K562 (cell line): ENCODE data around the gene AMH. TPM values are rescaled to one million over a fixed set of nuclear protein-coding genes. Genes with fewer than 3 reads are reported as not detected.

Experiments
- ATAC-seq: fragments of 200-7000 bp; cut with Tn5 transposase; 3 replicates; pipeline ENCODE4 v1.9.1; 2020; ENCODE audit warnings: moderate library complexity
- BruUV-seq: library from RNA; stranded (reverse); fragments of 400-500 nt; replicated peaks from 2 replicates; lab custom pipeline; 2021; lab: Mats Ljungman, UMichigan
- CTCF ChIA-PET: fragments of 300-600 bp; formaldehyde crosslinking; extraction: SDS; loops from one replicate; lab custom pipeline; 2021; ENCODE audit warnings: low intra/inter-chr PET ratio; lab: Yijun Ruan, JAX
- POLR2A ChIA-PET: fragments of 300-600, 350-650 bp; sonication (Branson Sonifier 250); formaldehyde crosslinking; extraction: SDS; loops from one replicate; lab custom pipeline; 2021; ENCODE audit warnings: antibody characterized with exemption, inconsistent platforms; lab: Yijun Ruan, JAX
- DNase-seq, 4 experiments: peaks; one replicate each; pipeline versions ENCODE4 v3.0.0 to v3.0.0-alpha.2; 2011 to 2018; ENCODE audit warnings: low spot score in 3 of 4, mixed read lengths in 3 of 4; ENCODE audit errors: extremely low read depth in 1 of 4
- FAIRE-seq: peaks from 2 replicates; lab custom pipeline; 2011; peaks lifted over from hg19 to GRCh38; lab: Jason Lieb, UNC
- H2AFZ ChIP-seq: 2 replicates; pipeline ENCODE4 v1.6.0; 2011; ENCODE audit warnings: low read depth, low read length, control low read depth, inconsistent platforms
- H3K27ac ChIP-seq: fragments of 200-600 bp; 3 replicates; pipeline ENCODE4 v1.8.0; 2011; ENCODE audit warnings: low read depth, mild to moderate bottlenecking, control low read depth, inconsistent platforms, low read length, moderate library complexity, mixed read lengths; ENCODE audit errors: extremely low read depth
- H3K27me3 ChIP-seq, 2 experiments: fragments of 300-600 bp in 1 of 2; 2 replicates in 1 of 2; 3 replicates in 1 of 2; pipeline versions ENCODE4 v1.6.0 to v1.8.0; 2011; ENCODE audit warnings: inconsistent platforms in 2 of 2, low read length in 2 of 2, mild to moderate bottlenecking in 1 of 2, mixed read lengths in 1 of 2, moderate library complexity in 1 of 2; ENCODE audit not compliant: control insufficient read depth in 2 of 2, insufficient read depth in 2 of 2
- H3K36me3 ChIP-seq: fragments of 300-600 bp; 3 replicates; pipeline ENCODE4 v1.8.0; 2011; ENCODE audit warnings: mild to moderate bottlenecking, low read length, inconsistent platforms; ENCODE audit not compliant: control insufficient read depth, insufficient read depth
- H3K4me1 ChIP-seq, 2 experiments: fragments of 200-600 bp in 1 of 2; replicated peaks in 1 of 2; 2 replicates in 1 of 2; 3 replicates in 1 of 2; pipeline versions ENCODE4 v1.5.1 to v1.8.0; 2011; ENCODE audit warnings: inconsistent platforms in 2 of 2, low read length in 2 of 2, mild to moderate bottlenecking in 1 of 2, mixed read lengths in 1 of 2, moderate library complexity in 1 of 2; ENCODE audit not compliant: control insufficient read depth in 2 of 2, insufficient read depth in 2 of 2
- H3K4me2 ChIP-seq: 2 replicates; pipeline ENCODE4 v1.6.1; 2011; ENCODE audit warnings: low read length, control low read depth, inconsistent platforms, mixed read lengths; ENCODE audit not compliant: insufficient read depth
- H3K4me3 ChIP-seq: fragments of 200-600 bp; sonication (generic), shearing (Covaris generic); 2 replicates; pipeline ENCODE4 v1.5.1; 2016; ENCODE audit warnings: control low read depth, inconsistent platforms
- H3K79me2 ChIP-seq: fragments of 200-600 bp; 3 replicates; pipeline ENCODE4 v1.8.0; 2011; ENCODE audit warnings: low read length, inconsistent platforms; ENCODE audit not compliant: control insufficient read depth, insufficient read depth
- H3K9ac ChIP-seq, 2 experiments: 2 replicates each; pipeline versions ENCODE4 v1.6.0 to v1.6.1; 2011; ENCODE audit warnings: low read depth in 2 of 2, low read length in 2 of 2, control low read depth in 1 of 2, inconsistent platforms in 1 of 2, mild to moderate bottlenecking in 1 of 2, mixed read lengths in 1 of 2; ENCODE audit not compliant: insufficient read depth in 1 of 2
- H3K9me1 ChIP-seq: one replicate; pipeline ENCODE4 v1.6.0; 2011; ENCODE audit warnings: inconsistent platforms, mild to moderate bottlenecking, low read length, moderate library complexity; ENCODE audit not compliant: control insufficient read depth, insufficient read depth
- H3K9me3 ChIP-seq: replicated peaks from 2 replicates; pipeline ENCODE4 v1.5.1; 2011; ENCODE audit warnings: low read depth, low read length, inconsistent platforms; ENCODE audit not compliant: control insufficient read depth, insufficient read depth
- H4K20me1 ChIP-seq: replicated peaks from 2 replicates; pipeline ENCODE4 v1.6.1; 2011; ENCODE audit warnings: low read length, inconsistent platforms, mixed read lengths; ENCODE audit not compliant: control insufficient read depth, insufficient read depth
- MED1 ChIP-seq: sonication (generic); formaldehyde crosslinking; IDR thresholded peaks from 2 replicates; pipeline ENCODE4 v1.8.1; 2023; ENCODE audit warnings: missing genetic modification reagents, borderline replicate concordance
- NFIC ChIP-seq: fragments of 450-650 bp; IDR thresholded peaks from 2 replicates; pipeline ENCODE4 v1.6.1; 2017; ENCODE audit warnings: mild to moderate bottlenecking, inconsistent platforms
- PCBP1 ChIP-seq: fragments of 200-400 bp; formaldehyde crosslinking; IDR thresholded peaks from 2 replicates; pipeline ENCODE4 v1.6.1; 2018; ENCODE audit warnings: mild to moderate bottlenecking, low read depth, low read length; ENCODE audit not compliant: poor library complexity, severe bottlenecking
- TRIM28 ChIP-seq: fragments of 450-650 bp; IDR thresholded peaks from 2 replicates; pipeline ENCODE4 v1.6.1; 2017
- WGBS: fragments of 100-300 bp; shearing (Covaris generic); methylation state at CpG from one replicate; pipeline ENCODE4 v1.1.6; 2016; ENCODE audit warnings: low coverage, mixed read lengths; ENCODE audit not compliant: insufficient coverage; ENCODE audit errors: missing lambda C conversion rate; 5-methylcytosine and 5-hydroxymethylcytosine counted together
- in situ Hi-C: fragments of 300-500 bp; cut with MboI; formaldehyde crosslinking; loops from 4 replicates; pipeline ENCODE4 v1.15.0; 2018; ENCODE audit warnings: inconsistent platforms, mixed read lengths
- intact Hi-C: fragments of 100-400 bp; cut with micrococcal nuclease; formaldehyde crosslinking; loops from 2 replicates; pipeline ENCODE4 v1.14.2; 2022
- polyA plus RNA-seq, 8 experiments: library from polyadenylated mRNA; depleted of rRNA in 4 of 8; stranded (reverse) in 5 of 8; unstranded in 3 of 8; fragments of >200 nt; fragmentation: Nextera tagmentation in 2 of 8; fragmentation: Illumina TruSeq in 1 of 8; extraction: Ambion mirVana in 2 of 8; extraction: Trizol in 1 of 8; gene quantifications; 2 replicates each; pipeline versions ENCODE4 v1.2.1 to v1.2.3, GENCODE V29; 2011 to 2014; ENCODE audit warnings: inconsistent platforms in 1 of 8, missing spikeins in 1 of 8
- total RNA-seq, 7 experiments: library from RNA; depleted of rRNA in 6 of 7; stranded (reverse); fragments of >200 nt in 6 of 7; fragmentation: Illumina TruSeq in 2 of 7; extraction: Trizol in 2 of 7; gene quantifications; 2 replicates each; pipeline versions ENCODE4 v1.2.1 to v1.2.3, GENCODE V29; 2011 to 2021; ENCODE audit warnings: low replicate concordance in 1 of 7
- TF ChIP-seq, protein P1 (sequence below): fragments of 250-450 bp; sonication (Bioruptor Pico); IDR thresholded peaks from 2 replicates; pipeline ENCODE4 v1.5.0; 2021

Gene AMH
- total and polyA plus RNA-seq, 9 of the 15 experiments (the other 6 are each of a cell fraction or from before 2014, with no cell fraction given): 0.29 to 27.4 (median 2.6) TPM; not detected in 2

DNA sequence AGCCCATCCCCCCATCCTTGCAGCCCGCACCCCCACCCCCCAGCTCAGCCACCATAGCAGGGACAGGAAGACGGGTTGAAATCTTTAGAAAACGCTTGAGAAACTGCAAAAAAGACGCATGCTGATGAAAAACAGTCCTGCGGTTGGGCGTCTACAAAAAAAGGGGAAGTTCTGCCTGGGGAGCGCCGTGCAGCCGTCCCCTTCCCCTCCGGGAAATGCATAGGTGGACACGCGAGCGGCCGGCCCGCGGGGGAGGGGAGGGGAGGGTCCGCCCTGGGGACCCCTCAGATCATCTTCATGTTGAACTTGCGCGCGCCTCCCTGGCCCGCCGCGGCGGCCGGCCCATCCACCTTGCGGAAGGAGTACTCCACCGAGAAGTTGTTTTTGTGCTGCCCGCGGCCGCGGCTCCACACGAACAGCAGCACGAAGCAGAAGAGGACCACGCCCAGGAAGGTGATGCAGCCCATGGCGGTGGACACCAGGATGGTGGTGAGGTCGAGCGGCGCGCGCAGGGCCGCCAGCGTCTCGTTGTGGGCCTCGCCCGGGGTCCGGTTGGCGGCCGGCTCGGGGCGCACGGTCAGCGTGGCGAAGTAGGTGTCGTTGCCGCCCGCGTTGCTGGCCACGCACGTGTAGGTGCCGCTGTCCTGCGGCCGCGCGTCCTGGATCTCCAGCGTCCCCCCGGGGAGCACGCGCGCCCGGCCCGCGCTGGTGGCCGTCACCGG, 40.8 kb downstream of the AMH start (continued):
- TF ChIP-seq, protein P1, sequence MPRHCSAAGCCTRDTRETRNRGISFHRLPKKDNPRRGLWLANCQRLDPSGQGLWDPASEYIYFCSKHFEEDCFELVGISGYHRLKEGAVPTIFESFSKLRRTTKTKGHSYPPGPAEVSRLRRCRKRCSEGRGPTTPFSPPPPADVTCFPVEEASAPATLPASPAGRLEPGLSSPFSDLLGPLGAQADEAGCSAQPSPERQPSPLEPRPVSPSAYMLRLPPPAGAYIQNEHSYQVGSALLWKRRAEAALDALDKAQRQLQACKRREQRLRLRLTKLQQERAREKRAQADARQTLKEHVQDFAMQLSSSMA (CRISPR knock-in tag): 0 out of 2 replicates have a peak, but pooled peaks have one; percentile 76

DNA sequence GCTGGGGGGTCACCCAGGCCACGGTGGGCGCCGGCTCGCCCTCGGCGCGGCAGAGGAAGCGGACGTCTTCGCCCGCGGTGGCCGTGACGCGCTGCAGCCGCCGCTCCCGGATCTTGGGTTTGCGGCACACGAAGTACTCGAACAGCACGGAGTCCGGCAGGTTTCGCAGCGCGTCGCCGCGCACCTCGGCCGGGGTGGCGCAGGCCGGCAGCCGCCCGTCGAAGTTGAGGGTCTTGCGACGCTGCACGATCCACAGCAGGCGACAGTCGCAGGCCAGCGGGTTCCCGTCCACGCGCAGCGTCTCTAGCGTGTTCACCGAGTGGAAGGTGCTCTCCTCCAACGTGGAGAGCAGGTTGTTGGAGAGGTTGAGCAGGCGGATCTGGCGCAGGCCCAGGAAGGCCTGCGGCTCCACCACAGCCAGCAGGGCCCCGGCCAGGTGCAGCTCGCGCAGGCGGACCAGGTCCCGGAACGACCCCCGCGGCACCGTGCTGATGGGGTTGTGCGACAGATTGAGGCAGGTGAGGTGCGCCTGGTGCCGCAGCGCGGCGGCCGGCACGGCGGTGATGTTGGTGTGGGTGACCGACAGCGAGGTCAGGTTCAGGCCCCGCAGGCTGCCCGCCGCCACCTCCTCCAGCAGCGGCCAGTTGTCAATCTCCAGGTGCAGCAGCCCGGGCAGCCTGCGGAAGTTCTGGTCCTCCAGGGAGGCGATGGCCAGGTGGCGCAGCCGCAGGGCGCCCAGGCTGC, 41.5 kb downstream of the AMH start:
- CTCF ChIA-PET: no interaction called here
- no peaks in the 10 kb centered on the region for H3K27me3 ChIP-seq
- H3K9ac ChIP-seq: no peak overlapping the region; a peak in 1 of 4 replicates
- no peak for TF ChIP-seq TRIM28
- peak; percentile 33 for TF ChIP-seq PCBP1
- TF ChIP-seq MED1: 0 out of 2 replicates have a peak, but pooled peaks have one; percentile 33
- TF ChIP-seq NFIC: 0 out of 2 replicates have a peak, but pooled peaks have one; percentile 11
- TF ChIP-seq, all 486 proteins: peak for 3
- intact Hi-C loops: no loop called here
- ATAC-seq: no peak
- H3K9me1 ChIP-seq: peaks cover 2% of the 10 kb centered on the region
- 94% methylated on average over 29 of the region's 82 CpGs for WGBS
- H3K36me3 ChIP-seq: no peaks in the 10 kb centered on the region
- in situ Hi-C loops: no loop called here
- no TSS peak for BruUV-seq
- H3K4me3 ChIP-seq: no peak overlapping the region
- H3K4me1 ChIP-seq: peaks cover 10 to 52% of the 10 kb centered on the region in 2 experiments
- peak overlapping the region; percentile 76; the same call in 1 of the 3 replicates for H3K27ac ChIP-seq
- no peak for DNase-seq
- POLR2A ChIA-PET: interaction anchor here (0.9 to 2.3 kb wide), 3 partner anchors 8 to 13 kb away, joined by 3 to 10 read pairs (median 3); partner anchors contain the start of gene PEAK3
- H2AFZ ChIP-seq: no peak overlapping the region
- no peaks in the 10 kb centered on the region for H3K9me3 ChIP-seq
- no peaks in the 10 kb centered on the region for H3K79me2 ChIP-seq
- no peak for FAIRE-seq
- no peak overlapping the region for H3K4me2 ChIP-seq
- H4K20me1 ChIP-seq: no peaks in the 10 kb centered on the region
